IPS-15b (cell line): Measurements from ENCODE around the gene PKIB.

Experiments used
- H3K27me3 ChIP-seq: one replicate; pipeline ENCODE4 v1.6.1; 2013; ENCODE audit warnings: low read length; ENCODE audit not compliant: control insufficient read depth, insufficient read depth
- H3K36me3 ChIP-seq: one replicate; pipeline ENCODE4 v1.6.1; 2013; ENCODE audit warnings: low read length; ENCODE audit not compliant: control insufficient read depth, insufficient read depth
- H3K4me1 ChIP-seq: one replicate; pipeline ENCODE4 v1.6.1; 2013; ENCODE audit warnings: mild to moderate bottlenecking, low read length; ENCODE audit not compliant: control insufficient read depth, insufficient read depth
- H3K4me3 ChIP-seq: one replicate; pipeline ENCODE4 v1.5.1; 2013; ENCODE audit warnings: low read depth, low read length
- H3K9ac ChIP-seq: one replicate; pipeline ENCODE4 v1.6.1; 2013; ENCODE audit warnings: low read depth, mild to moderate bottlenecking, low read length
- H3K9me3 ChIP-seq: one replicate; pipeline ENCODE4 v1.6.1; 2013; ENCODE audit warnings: mild to moderate bottlenecking, low read length; ENCODE audit not compliant: control insufficient read depth, insufficient read depth

Gene PKIB

DNA sequence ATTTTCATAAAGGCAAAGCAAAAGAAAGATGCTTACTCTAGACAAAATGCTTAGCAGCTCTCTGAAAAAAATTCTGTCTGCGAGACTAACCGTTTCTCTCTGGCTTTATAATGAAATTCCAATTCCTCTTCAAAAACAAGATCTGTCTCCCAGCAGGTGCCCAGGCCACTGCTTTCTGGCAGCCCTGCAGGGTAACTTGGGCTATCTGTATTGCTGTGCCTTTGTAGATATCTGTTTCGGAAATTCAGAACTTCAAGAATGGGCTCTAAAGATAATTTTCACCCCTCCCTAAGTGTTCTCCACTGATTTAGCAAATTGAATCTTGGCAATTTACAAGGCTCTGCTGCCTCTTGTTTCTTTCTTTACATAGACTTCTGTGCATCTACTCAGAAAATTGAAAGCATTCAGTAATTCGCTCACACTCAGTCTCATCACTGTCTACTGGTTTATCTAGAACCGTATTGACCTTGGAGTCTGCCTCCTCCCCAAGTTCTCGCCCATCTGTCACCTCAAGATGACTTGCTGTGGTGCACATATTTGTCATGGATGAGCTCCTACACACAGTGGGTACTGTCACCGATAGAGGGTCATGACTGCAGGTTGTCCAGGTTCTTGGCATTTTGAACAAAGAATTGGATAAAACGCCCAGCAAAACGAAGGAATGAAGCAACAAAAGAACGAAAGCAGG is 142.9 kb downstream of the PKIB start:
- no peak overlapping the region for H3K9ac ChIP-seq
- H3K27me3 ChIP-seq = peaks cover 66% of the 10 kb centered on the region
- H3K36me3 ChIP-seq = no peaks in the 10 kb centered on the region
- H3K9me3 ChIP-seq = no peaks in the 10 kb centered on the region
- peaks cover 5% of the 10 kb centered on the region for H3K4me1 ChIP-seq
- H3K4me3 ChIP-seq = no peak overlapping the region

DNA sequence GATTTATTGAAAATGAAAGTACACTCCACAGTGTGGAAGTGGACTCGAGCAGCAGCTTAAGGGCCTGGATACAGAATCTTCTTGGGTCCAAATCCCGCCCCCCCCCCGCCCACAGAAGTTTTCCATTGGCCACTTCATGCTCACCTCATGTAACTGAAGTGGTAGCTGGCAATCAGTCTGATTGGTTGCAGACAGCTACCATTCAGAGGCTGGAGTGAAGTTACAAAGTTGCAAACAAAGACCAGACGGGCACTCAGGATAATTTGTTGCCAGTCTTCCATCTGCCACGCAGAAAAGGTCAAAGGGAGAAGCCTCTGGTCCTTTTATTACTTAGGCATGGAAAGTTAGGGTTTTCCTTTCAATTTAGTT is 143.5 kb downstream of the PKIB start:
- Histone ChIP-seq H3K27me3 (peaks cover 71% of the 10 kb centered on the region), H3K4me3 (no peak overlapping the region)

DNA sequence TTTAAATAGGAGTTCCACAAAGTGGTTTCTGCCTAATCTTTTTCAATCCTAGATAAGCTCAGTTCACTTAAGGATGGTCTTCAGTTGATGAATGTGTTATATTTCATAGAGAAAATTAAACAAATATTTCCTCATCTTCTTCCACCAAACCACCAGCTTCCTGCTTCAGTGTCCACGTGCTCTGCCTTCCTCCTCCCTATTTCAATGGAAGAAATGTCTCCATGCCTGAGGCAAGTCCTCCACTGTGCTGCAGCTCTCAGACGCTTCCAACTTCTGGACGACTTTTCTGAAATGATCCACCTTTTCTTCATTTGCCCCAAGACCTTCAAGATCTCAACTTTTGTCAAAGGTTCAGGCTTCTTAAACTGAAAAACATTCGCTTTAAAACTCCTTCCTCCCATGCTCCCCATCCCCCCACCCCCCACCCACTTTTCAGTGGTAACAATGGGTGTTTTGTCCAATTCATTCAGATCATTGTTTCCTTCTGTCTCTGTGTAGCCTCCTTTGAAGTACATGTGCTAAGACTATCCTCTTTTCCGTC is 144.1 kb downstream of the PKIB start:
- Histone ChIP-seq H3K27me3 (peaks cover 77% of the 10 kb centered on the region), H3K4me1 (peaks cover 5% of the 10 kb centered on the region), H3K9ac (no peak overlapping the region), H3K36me3 (no peaks in the 10 kb centered on the region), H3K4me3 (no peak overlapping the region), H3K9me3 (no peaks in the 10 kb centered on the region)

More for the DNA sequence above, 143.5 kb downstream of the PKIB start:
- Histone ChIP-seq H3K9me3 (no peaks in the 10 kb centered on the region), H3K4me1 (peaks cover 5% of the 10 kb centered on the region), H3K36me3 (no peaks in the 10 kb centered on the region), H3K9ac (no peak overlapping the region)

DNA sequence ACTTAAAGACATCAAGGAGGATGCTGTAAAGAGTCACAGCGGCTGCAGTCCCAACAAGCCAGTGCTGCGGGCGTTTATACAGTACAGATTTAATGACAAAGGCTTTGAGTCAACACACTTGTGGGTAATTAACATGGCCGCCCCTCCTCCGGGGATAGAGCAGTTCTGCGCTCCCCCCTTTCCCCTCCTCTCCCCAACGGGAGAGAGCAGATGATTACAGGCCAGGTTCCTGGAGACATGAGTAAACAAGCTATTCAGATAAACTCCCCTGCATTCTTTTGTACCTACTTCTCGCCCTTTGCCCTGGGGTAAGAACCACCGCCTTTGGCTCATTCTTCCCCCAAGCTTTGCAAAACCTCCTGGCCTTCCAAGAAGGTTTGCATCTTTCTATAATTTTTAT is 145.7 kb downstream of the PKIB start:
- Histone ChIP-seq H3K9me3 (no peaks in the 10 kb centered on the region), H3K4me3 (no peak overlapping the region), H3K4me1 (peaks cover 5% of the 10 kb centered on the region), H3K27me3 (peaks cover 87% of the 10 kb centered on the region), H3K9ac (no peak overlapping the region), H3K36me3 (no peaks in the 10 kb centered on the region)

DNA sequence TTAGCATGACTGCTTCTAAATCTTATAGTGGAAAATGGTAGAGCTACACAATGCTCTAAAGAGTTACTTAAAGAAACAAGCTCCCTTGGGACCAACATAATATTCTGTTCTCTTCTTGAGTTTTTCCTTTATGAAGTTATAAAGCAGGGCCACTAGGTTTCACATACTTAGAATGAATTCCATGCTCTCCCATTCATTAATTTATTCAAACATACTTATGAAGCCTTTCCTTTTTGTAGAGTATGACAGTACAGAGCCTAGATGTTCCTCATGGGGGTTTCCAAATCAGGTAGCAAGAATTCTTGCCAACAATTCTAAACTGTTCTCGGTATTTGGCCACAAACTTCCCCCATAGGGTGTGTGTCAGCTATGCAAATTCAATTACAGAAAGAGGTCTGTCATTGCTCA is 148.7 kb downstream of the PKIB start:
- Histone ChIP-seq H3K9ac (no peak overlapping the region), H3K4me3 (no peak overlapping the region), H3K9me3 (no peaks in the 10 kb centered on the region), H3K4me1 (peaks cover 5% of the 10 kb centered on the region), H3K27me3 (peaks cover 66% of the 10 kb centered on the region), H3K36me3 (no peaks in the 10 kb centered on the region)

DNA sequence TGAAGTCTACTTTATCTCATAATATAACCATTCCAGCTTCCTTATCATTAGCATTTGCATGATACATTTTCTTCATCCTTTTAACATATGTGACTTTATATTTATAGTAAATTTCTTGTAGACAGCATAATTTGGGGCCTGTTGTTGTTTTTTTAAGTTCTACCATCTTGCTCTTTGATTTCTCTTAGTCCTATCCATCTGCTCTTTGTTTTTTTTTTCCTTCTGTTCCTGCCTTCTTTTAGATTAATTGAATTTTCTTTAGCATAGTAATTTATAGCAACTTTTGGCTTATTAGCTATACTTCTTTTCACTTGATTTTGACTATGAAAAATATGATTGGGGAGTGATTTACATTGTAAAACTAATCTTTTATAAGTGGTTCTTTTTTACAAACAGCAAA is 150.1 kb downstream of the PKIB start:
- H3K4me1 ChIP-seq = peaks cover 2% of the 10 kb centered on the region
- no peak overlapping the region for H3K9ac ChIP-seq
- H3K4me3 ChIP-seq = no peak overlapping the region
- H3K9me3 ChIP-seq = no peaks in the 10 kb centered on the region
- peaks cover 53% of the 10 kb centered on the region for H3K27me3 ChIP-seq
- no peaks in the 10 kb centered on the region for H3K36me3 ChIP-seq

DNA sequence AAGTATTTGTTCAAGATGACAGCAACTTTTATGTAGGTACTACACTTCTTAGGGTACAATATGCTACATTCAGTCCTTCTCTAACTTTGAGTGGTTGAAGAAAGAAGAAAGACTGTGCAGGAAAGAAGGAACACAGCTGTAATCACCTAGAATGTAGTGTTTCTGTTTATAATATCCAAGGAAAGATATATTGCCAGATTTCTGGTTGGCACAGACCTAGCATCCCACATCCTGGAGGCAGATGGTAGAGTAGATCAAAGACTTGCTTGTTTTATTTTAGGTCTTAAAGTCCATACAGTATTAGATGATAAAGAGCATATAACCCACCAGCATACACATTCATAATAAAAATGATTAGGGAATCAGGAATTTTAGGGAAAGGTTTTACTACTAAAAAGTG is 156.1 kb downstream of the PKIB start:
- Histone ChIP-seq H3K4me1 (no peaks in the 10 kb centered on the region), H3K27me3 (peaks cover 8% of the 10 kb centered on the region), H3K36me3 (no peaks in the 10 kb centered on the region), H3K9ac (no peak overlapping the region), H3K9me3 (no peaks in the 10 kb centered on the region), H3K4me3 (no peak overlapping the region)

DNA sequence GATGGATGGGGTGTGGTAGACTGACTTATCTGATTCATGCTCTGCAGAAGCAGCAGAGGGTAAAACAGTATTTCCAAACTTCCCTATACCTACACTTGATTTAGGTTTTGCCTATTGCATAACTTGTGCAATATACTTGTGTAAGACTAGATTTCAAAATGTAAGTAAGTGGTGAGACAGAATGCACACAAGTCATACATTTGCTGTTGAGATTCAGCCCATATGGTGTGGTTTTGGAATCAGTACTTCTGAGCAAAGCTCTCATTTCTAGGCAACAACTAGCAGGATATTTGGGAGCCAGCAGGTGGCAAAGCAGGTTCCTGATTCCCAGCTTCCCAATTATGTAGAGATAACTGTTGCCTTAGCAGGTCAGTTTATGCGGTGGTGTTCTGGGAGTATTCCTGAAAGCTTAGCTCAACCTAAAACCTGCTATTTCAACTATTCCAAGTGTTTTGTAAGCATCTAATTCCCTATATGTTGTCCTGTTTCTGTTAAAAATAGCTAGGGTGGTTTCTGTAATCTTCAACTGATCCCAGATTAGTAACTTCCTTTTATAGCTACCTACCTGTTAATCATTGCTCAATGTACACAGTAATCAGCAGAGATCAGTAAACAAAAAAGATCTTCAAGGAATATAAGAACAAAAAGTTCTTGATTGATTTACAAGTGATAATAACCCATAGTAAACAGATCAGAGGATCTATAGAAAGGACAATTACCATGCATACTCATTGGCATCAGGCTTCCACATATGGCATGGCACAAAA is 160.8 kb downstream of the PKIB start:
- no peak overlapping the region for H3K4me3 ChIP-seq
- H3K27me3 ChIP-seq = peaks cover under 1% of the 10 kb centered on the region
- no peaks in the 10 kb centered on the region for H3K36me3 ChIP-seq
- no peak overlapping the region for H3K9ac ChIP-seq
- no peaks in the 10 kb centered on the region for H3K4me1 ChIP-seq
- no peaks in the 10 kb centered on the region for H3K9me3 ChIP-seq

DNA sequence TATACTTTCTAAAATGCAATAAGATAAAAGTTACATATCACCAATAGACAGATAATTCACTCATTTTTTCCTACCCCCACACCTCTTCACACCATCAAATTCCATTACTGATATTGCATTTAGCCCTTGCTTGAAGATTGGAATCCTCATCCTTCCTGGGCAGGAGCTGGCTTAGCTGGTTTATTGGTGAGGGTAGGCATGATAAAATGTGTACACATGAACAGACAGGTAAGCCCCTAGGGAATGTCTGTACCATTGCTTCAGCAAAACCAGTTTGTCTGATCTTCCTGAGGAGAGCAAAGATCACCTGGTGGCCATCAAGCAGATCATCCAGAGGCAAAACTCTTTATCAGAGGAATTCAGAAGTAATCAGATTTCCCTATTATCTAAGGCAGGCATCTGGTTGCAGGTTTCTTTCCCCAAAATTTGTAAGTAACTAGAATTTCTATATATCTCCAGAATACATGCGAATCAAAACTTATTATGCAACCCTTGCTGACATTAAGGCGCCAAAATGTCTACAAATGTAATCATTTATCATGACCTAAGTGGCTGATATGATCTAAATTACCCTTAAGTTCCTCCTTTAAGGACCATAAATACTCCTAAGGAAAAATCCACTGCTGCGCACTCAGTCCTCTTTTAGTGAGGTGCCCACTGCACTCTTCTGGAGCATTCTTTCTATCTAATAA is 162.7 kb downstream of the PKIB start:
- Histone ChIP-seq H3K27me3 (no peaks in the 10 kb centered on the region), H3K4me1 (no peaks in the 10 kb centered on the region), H3K36me3 (no peaks in the 10 kb centered on the region), H3K9ac (no peak overlapping the region), H3K9me3 (no peaks in the 10 kb centered on the region), H3K4me3 (no peak overlapping the region)
